GM23338 (cell line): ENCODE results near the gene ZBTB40. TPM values are rescaled to one million over a fixed set of nuclear protein-coding genes. Genes with fewer than 3 reads are reported as not detected.

Experiments used
- ATAC-seq: fragments of 200-7000 bp; cut with Tn5 transposase; 3 replicates; pipeline ENCODE4 v1.9.1; 2020
- DNase-seq: peaks from one replicate; pipeline ENCODE4 v3.0.0-alpha.2; 2015; ENCODE audit warnings: low spot score
- H2AFZ ChIP-seq: fragments of 200-600 bp; sonication (generic); 2 replicates; pipeline ENCODE4 v1.8.0; 2016; ENCODE audit warnings: antibody characterized with exemption, mild to moderate bottlenecking, moderate library complexity
- H3F3A ChIP-seq: fragments of 200-600 bp; sonication (generic); replicated peaks from 2 replicates; pipeline ENCODE4 v1.8.0; 2017; ENCODE audit warnings: antibody characterized with exemption, mixed run types, low read depth
- H3K27ac ChIP-seq: fragments of 200-600 bp; sonication (generic); 2 replicates; pipeline ENCODE4 v1.6.1; 2016; ENCODE audit warnings: low read depth
- H3K27me3 ChIP-seq: fragments of 200-600 bp; sonication (generic); 2 replicates; pipeline ENCODE4 v1.8.0; 2016; ENCODE audit warnings: mild to moderate bottlenecking, mixed run types, moderate library complexity; ENCODE audit not compliant: insufficient read depth
- H3K36me3 ChIP-seq: fragments of 200-600 bp; sonication (generic); 2 replicates; pipeline ENCODE4 v1.8.0; 2016; ENCODE audit warnings: mild to moderate bottlenecking; ENCODE audit not compliant: insufficient read depth
- H3K4me1 ChIP-seq: fragments of 200-600 bp; sonication (generic); 2 replicates; pipeline ENCODE4 v1.8.0; 2016; ENCODE audit warnings: mild to moderate bottlenecking, moderate library complexity; ENCODE audit not compliant: insufficient read depth
- H3K4me2 ChIP-seq: fragments of 200-600 bp; sonication (generic); 2 replicates; pipeline ENCODE4 v1.7.1; 2017; ENCODE audit warnings: mixed run types
- H3K4me3 ChIP-seq: fragments of 200-600 bp; sonication (generic); 2 replicates; pipeline ENCODE4 v1.6.1; 2016; ENCODE audit warnings: mixed run types
- H3K79me2 ChIP-seq: fragments of 200-600 bp; sonication (generic); replicated peaks from 2 replicates; pipeline ENCODE4 v1.8.0; 2017; ENCODE audit warnings: mild to moderate bottlenecking; ENCODE audit not compliant: insufficient read depth
- H3K9me2 ChIP-seq: fragments of 200-600 bp; sonication (generic); 2 replicates; pipeline ENCODE4 v1.8.0; 2017; ENCODE audit not compliant: insufficient read depth
- H4K20me1 ChIP-seq: fragments of 200-600 bp; sonication (generic); replicated peaks from 2 replicates; pipeline ENCODE4 v1.8.0; 2017; ENCODE audit warnings: mild to moderate bottlenecking; ENCODE audit not compliant: insufficient read depth
- H3K27ac Mint-ChIP-seq: 2 replicates; pipeline ENCODE4 v1.8.0; 2020; ENCODE audit warnings: inconsistent platforms, mild to moderate bottlenecking, moderate library complexity, mixed read lengths
- H3K27me3 Mint-ChIP-seq: 3 replicates; pipeline ENCODE4 v1.8.0; 2022; ENCODE audit warnings: low read depth, mild to moderate bottlenecking, moderate library complexity, mixed read lengths, inconsistent platforms; ENCODE audit not compliant: insufficient read depth, poor library complexity
- H3K36me3 Mint-ChIP-seq: 3 replicates; pipeline ENCODE4 v1.8.0; 2021; ENCODE audit warnings: low read depth, mild to moderate bottlenecking, inconsistent platforms, moderate library complexity, mixed read lengths
- H3K4me1 Mint-ChIP-seq: 3 replicates; pipeline ENCODE4 v1.8.0; 2020; ENCODE audit warnings: mild to moderate bottlenecking, inconsistent platforms, mixed read lengths
- H3K4me3 Mint-ChIP-seq: 3 replicates; pipeline ENCODE4 v1.8.0; 2021; ENCODE audit warnings: moderate library complexity, mild to moderate bottlenecking, inconsistent platforms, mixed read lengths
- H3K9me3 Mint-ChIP-seq: 3 replicates; pipeline ENCODE4 v1.8.0; 2020; ENCODE audit warnings: moderate library complexity, mild to moderate bottlenecking, inconsistent platforms, mixed read lengths
- CREB1 ChIP-seq: fragments of 250-450 bp; sonication (Bioruptor Pico); IDR thresholded peaks from 2 replicates; pipeline ENCODE4 v1.5.0; 2020; ENCODE audit warnings: low read depth, mild to moderate bottlenecking, moderate library complexity
- EZH2phosphoT487 ChIP-seq: fragments of 200-600 bp; sonication (generic); IDR thresholded peaks from one replicate; pipeline ENCODE4 v1.8.1; 2018; ENCODE audit warnings: antibody characterized with exemption; ENCODE audit not compliant: unreplicated experiment
- NANOG ChIP-seq: IDR thresholded peaks from 2 replicates; pipeline ENCODE4 v1.6.1; 2016; ENCODE audit warnings: antibody characterized with exemption, borderline replicate concordance
- STAT1 ChIP-seq: IDR thresholded peaks from one replicate; pipeline ENCODE4 v1.6.1; 2016; ENCODE audit warnings: antibody characterized with exemption; ENCODE audit not compliant: unreplicated experiment
- ZNF114 ChIP-seq: fragments of 250-450 bp; sonication (Bioruptor Pico); IDR thresholded peaks from 2 replicates; pipeline ENCODE4 v1.5.0; 2020; ENCODE audit warnings: mild to moderate bottlenecking, moderate library complexity
- ZNF331 ChIP-seq: fragments of 250-450 bp; sonication (Bioruptor Pico); IDR thresholded peaks from 2 replicates; pipeline ENCODE4 v1.5.0; 2020; ENCODE audit warnings: low read depth, mild to moderate bottlenecking, moderate library complexity
- polyA plus RNA-seq: library from polyadenylated mRNA; unstranded; fragments of >200 nt; fragmentation: Nextera tagmentation; extraction: Ambion mirVana; gene quantifications from 2 replicates; pipeline ENCODE4 v1.2.1, GENCODE V29; 2016
- total RNA-seq: library from RNA; depleted of rRNA; stranded (reverse); fragments of >200 nt; shearing (Covaris generic); gene quantifications from 2 replicates; pipeline ENCODE4 v1.2.3, GENCODE V29; 2014
- TF ChIP-seq, protein P1 (sequence below): fragments of 250-450 bp; sonication (Bioruptor Pico); IDR thresholded peaks from 2 replicates; pipeline ENCODE4 v1.5.0; 2020; ENCODE audit warnings: mild to moderate bottlenecking, moderate library complexity
- TF ChIP-seq, protein P2 (sequence below), 2 experiments: fragments of 200-600 bp in 1 of 2; sonication (generic) in 1 of 2; conservative IDR thresholded peaks; 2 replicates each; pipeline versions ENCODE4 v1.5.1 to v1.6.1; 2016 to 2017; ENCODE audit warnings: antibody characterized with exemption in 2 of 2, low read depth in 2 of 2, mild to moderate bottlenecking in 2 of 2, moderate library complexity in 1 of 2
- TF ChIP-seq, protein P3 (sequence below): IDR thresholded peaks from one replicate; pipeline ENCODE4 v1.6.1; 2018; ENCODE audit warnings: antibody characterized with exemption; ENCODE audit not compliant: unreplicated experiment

The ZBTB40 gene
- total and polyA plus RNA-seq, 2 experiments from 2014 or later = 3.1 to 22.7 TPM

DNA sequence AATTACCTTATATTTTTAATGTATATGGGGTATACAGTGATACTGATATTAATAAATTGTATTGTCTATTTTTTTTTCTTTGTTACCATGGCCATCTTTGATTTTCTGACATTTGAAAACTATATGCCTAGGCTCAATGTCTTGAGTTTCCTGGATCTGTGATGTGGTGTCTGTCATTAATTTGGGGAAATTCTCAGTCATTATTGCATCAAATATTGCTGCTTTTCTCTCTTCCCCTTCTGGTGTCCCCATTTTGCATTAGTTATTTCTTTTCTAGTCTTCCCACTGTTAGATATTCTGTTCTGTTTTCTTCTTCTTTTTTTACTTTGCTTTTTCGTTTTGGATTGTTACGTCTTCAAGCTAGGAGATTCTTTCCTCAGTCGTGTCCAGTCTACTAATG, 33.8 kb downstream of the ZBTB40 start (continued):
- TF ChIP-seq, protein P1, sequence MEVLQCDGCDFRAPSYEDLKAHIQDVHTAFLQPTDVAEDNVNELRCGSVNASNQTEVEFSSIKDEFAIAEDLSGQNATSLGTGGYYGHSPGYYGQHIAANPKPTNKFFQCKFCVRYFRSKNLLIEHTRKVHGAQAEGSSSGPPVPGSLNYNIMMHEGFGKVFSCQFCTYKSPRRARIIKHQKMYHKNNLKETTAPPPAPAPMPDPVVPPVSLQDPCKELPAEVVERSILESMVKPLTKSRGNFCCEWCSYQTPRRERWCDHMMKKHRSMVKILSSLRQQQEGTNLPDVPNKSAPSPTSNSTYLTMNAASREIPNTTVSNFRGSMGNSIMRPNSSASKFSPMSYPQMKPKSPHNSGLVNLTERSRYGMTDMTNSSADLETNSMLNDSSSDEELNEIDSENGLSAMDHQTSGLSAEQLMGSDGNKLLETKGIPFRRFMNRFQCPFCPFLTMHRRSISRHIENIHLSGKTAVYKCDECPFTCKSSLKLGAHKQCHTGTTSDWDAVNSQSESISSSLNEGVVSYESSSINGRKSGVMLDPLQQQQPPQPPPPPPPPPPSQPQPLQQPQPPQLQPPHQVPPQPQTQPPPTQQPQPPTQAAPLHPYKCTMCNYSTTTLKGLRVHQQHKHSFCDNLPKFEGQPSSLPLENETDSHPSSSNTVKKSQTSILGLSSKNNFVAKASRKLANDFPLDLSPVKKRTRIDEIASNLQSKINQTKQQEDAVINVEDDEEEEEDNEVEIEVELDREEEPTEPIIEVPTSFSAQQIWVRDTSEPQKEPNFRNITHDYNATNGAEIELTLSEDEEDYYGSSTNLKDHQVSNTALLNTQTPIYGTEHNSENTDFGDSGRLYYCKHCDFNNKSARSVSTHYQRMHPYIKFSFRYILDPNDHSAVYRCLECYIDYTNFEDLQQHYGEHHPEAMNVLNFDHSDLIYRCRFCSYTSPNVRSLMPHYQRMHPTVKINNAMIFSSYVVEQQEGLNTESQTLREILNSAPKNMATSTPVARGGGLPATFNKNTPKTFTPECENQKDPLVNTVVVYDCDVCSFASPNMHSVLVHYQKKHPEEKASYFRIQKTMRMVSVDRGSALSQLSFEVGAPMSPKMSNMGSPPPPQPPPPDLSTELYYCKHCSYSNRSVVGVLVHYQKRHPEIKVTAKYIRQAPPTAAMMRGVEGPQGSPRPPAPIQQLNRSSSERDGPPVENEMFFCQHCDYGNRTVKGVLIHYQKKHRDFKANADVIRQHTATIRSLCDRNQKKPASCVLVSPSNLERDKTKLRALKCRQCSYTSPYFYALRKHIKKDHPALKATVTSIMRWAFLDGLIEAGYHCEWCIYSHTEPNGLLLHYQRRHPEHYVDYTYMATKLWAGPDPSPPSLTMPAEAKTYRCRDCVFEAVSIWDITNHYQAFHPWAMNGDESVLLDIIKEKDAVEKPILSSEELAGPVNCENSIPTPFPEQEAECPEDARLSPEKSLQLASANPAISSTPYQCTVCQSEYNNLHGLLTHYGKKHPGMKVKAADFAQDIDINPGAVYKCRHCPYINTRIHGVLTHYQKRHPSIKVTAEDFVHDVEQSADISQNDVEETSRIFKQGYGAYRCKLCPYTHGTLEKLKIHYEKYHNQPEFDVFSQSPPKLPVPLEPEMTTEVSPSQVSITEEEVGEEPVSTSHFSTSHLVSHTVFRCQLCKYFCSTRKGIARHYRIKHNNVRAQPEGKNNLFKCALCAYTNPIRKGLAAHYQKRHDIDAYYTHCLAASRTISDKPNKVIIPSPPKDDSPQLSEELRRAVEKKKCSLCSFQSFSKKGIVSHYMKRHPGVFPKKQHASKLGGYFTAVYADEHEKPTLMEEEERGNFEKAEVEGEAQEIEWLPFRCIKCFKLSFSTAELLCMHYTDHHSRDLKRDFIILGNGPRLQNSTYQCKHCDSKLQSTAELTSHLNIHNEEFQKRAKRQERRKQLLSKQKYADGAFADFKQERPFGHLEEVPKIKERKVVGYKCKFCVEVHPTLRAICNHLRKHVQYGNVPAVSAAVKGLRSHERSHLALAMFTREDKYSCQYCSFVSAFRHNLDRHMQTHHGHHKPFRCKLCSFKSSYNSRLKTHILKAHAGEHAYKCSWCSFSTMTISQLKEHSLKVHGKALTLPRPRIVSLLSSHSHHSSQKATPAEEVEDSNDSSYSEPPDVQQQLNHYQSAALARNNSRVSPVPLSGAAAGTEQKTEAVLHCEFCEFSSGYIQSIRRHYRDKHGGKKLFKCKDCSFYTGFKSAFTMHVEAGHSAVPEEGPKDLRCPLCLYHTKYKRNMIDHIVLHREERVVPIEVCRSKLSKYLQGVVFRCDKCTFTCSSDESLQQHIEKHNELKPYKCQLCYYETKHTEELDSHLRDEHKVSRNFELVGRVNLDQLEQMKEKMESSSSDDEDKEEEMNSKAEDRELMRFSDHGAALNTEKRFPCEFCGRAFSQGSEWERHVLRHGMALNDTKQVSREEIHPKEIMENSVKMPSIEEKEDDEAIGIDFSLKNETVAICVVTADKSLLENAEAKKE (CRISPR knock-in tag) = no peak
- TF ChIP-seq STAT1 (no peak), ZNF331 (CRISPR knock-in tag) (no peak)

DNA sequence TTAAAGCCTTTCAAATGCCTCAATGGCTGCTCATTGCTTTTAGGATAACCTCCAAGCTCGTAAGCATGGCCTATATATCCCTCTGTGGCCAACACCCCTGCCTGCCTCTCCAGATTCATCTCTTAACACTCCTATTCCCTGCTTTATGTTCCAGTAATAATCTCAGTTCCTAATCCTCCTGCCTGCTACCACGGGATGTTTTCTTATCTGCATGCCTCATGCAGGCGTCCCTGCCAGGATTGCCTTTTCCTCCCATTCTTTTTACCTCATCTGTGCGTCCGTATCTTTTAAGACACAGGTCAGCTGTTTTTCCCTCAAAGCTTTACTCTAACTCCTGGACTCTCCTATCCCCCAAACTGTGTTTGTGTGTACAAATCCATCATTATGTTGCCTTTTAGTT, 36.1 kb downstream of the ZBTB40 start:
- no peaks in the 10 kb centered on the region for H3F3A ChIP-seq
- no peak overlapping the region for H3K27ac ChIP-seq
- Mint-ChIP-seq H3K4me1 (peaks cover 8% of the 10 kb centered on the region), H3K4me3 (no peak overlapping the region), H3K27me3 (peaks cover 2% of the 10 kb centered on the region), H3K9me3 (peaks cover 8% of the 10 kb centered on the region; the same call in 2 of the 3 replicates), H3K36me3 (peaks cover 4% of the 10 kb centered on the region; the same call in 1 of the 3 replicates), H3K27ac (no peak overlapping the region)
- no peak overlapping the region for H2AFZ ChIP-seq
- H3K4me1 ChIP-seq = peaks cover 39% of the 10 kb centered on the region
- no peak for DNase-seq
- H3K27me3 ChIP-seq = no peaks in the 10 kb centered on the region
- H3K9me2 ChIP-seq = no peaks in the 10 kb centered on the region
- no peaks in the 10 kb centered on the region for H4K20me1 ChIP-seq
- no peak overlapping the region for H3K4me2 ChIP-seq
- ATAC-seq = no peak
- no peak overlapping the region for H3K4me3 ChIP-seq
- H3K79me2 ChIP-seq = peaks cover 58% of the 10 kb centered on the region
- no peaks in the 10 kb centered on the region; the same call in 1 of the 2 replicates for H3K36me3 ChIP-seq
- TF ChIP-seq ZNF114 (CRISPR knock-in tag) (no peak), STAT1 (no peak), CREB1 (CRISPR knock-in tag) (no peak), EZH2phosphoT487 (no peak), ZNF331 (CRISPR knock-in tag) (no peak), NANOG (no peak)
- TF ChIP-seq, protein P2, sequence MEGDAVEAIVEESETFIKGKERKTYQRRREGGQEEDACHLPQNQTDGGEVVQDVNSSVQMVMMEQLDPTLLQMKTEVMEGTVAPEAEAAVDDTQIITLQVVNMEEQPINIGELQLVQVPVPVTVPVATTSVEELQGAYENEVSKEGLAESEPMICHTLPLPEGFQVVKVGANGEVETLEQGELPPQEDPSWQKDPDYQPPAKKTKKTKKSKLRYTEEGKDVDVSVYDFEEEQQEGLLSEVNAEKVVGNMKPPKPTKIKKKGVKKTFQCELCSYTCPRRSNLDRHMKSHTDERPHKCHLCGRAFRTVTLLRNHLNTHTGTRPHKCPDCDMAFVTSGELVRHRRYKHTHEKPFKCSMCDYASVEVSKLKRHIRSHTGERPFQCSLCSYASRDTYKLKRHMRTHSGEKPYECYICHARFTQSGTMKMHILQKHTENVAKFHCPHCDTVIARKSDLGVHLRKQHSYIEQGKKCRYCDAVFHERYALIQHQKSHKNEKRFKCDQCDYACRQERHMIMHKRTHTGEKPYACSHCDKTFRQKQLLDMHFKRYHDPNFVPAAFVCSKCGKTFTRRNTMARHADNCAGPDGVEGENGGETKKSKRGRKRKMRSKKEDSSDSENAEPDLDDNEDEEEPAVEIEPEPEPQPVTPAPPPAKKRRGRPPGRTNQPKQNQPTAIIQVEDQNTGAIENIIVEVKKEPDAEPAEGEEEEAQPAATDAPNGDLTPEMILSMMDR (conservative IDR thresholded peaks at IDR 0.05; ENCODE audit: low read depth in 2 of 2) = no peak
- TF ChIP-seq, protein P3, sequence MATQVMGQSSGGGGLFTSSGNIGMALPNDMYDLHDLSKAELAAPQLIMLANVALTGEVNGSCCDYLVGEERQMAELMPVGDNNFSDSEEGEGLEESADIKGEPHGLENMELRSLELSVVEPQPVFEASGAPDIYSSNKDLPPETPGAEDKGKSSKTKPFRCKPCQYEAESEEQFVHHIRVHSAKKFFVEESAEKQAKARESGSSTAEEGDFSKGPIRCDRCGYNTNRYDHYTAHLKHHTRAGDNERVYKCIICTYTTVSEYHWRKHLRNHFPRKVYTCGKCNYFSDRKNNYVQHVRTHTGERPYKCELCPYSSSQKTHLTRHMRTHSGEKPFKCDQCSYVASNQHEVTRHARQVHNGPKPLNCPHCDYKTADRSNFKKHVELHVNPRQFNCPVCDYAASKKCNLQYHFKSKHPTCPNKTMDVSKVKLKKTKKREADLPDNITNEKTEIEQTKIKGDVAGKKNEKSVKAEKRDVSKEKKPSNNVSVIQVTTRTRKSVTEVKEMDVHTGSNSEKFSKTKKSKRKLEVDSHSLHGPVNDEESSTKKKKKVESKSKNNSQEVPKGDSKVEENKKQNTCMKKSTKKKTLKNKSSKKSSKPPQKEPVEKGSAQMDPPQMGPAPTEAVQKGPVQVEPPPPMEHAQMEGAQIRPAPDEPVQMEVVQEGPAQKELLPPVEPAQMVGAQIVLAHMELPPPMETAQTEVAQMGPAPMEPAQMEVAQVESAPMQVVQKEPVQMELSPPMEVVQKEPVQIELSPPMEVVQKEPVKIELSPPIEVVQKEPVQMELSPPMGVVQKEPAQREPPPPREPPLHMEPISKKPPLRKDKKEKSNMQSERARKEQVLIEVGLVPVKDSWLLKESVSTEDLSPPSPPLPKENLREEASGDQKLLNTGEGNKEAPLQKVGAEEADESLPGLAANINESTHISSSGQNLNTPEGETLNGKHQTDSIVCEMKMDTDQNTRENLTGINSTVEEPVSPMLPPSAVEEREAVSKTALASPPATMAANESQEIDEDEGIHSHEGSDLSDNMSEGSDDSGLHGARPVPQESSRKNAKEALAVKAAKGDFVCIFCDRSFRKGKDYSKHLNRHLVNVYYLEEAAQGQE = no peak
